DOHH2 (cell line): Measurements from ENCODE around the gene KCNG2.

Experiments
- H3F3A ChIP-seq: fragments of 200-600 bp; sonication (generic), shearing (Covaris generic); 2 replicates; pipeline ENCODE4 v1.6.0; 2016; ENCODE audit warnings: antibody characterized with exemption, mild to moderate bottlenecking; ENCODE audit not compliant: control insufficient read depth, insufficient read depth
- H3K27ac ChIP-seq: fragments of 200-600 bp; sonication (generic); 2 replicates; pipeline ENCODE4 v1.5.1; 2014; ENCODE audit warnings: low read depth, mild to moderate bottlenecking, low read length, moderate library complexity
- H3K27me3 ChIP-seq: fragments of 200-600 bp; sonication (generic); 2 replicates; pipeline ENCODE4 v1.6.1; 2014; ENCODE audit warnings: mild to moderate bottlenecking, low read length, mixed read lengths; ENCODE audit not compliant: control insufficient read depth
- H3K36me3 ChIP-seq: fragments of 200-600 bp; sonication (generic); 2 replicates; pipeline ENCODE4 v1.6.1; 2014; ENCODE audit warnings: mild to moderate bottlenecking, low read length, moderate library complexity, mixed read lengths; ENCODE audit not compliant: control insufficient read depth
- H3K4me1 ChIP-seq: fragments of 200-600 bp; sonication (generic); 2 replicates; pipeline ENCODE4 v1.6.1; 2014; ENCODE audit warnings: mild to moderate bottlenecking, low read length, mixed read lengths; ENCODE audit not compliant: control insufficient read depth
- H3K4me2 ChIP-seq: fragments of 200-600 bp; sonication (generic); 2 replicates; pipeline ENCODE4 v1.6.0; 2014; ENCODE audit warnings: mild to moderate bottlenecking, low read length, moderate library complexity
- H3K4me3 ChIP-seq: fragments of 200-600 bp; sonication (generic); 2 replicates; pipeline ENCODE4 v1.5.1; 2014; ENCODE audit warnings: mild to moderate bottlenecking, low read length, mixed read lengths
- H3K79me2 ChIP-seq: fragments of 200-600 bp; sonication (generic); 2 replicates; pipeline ENCODE4 v1.6.1; 2014; ENCODE audit warnings: mild to moderate bottlenecking, low read length, mixed read lengths; ENCODE audit not compliant: control insufficient read depth
- H3K9me2 ChIP-seq: fragments of 200-600 bp; sonication (generic); replicated peaks from 2 replicates; pipeline ENCODE4 v1.6.1; 2014; ENCODE audit warnings: mild to moderate bottlenecking, low read length, mixed read lengths; ENCODE audit not compliant: control insufficient read depth
- H3K9me3 ChIP-seq: fragments of 200-600 bp; sonication (generic); 2 replicates; pipeline ENCODE4 v1.6.1; 2014; ENCODE audit warnings: antibody characterized with exemption, low read length, mixed read lengths; ENCODE audit not compliant: control insufficient read depth, insufficient read depth
- H4K20me1 ChIP-seq: fragments of 200-600 bp; sonication (generic); 2 replicates; pipeline ENCODE4 v1.6.0; 2014; ENCODE audit warnings: low read depth, mild to moderate bottlenecking, antibody characterized with exemption, low read length, moderate library complexity; ENCODE audit not compliant: control insufficient read depth, insufficient read depth
- CTCF ChIP-seq: fragments of 200-600 bp; sonication (generic); IDR thresholded peaks from one replicate; pipeline ENCODE4 v1.5.1; 2014; ENCODE audit warnings: antibody characterized with exemption, mild to moderate bottlenecking, low read depth, low read length; ENCODE audit not compliant: poor library complexity, severe bottlenecking
- EZH2phosphoT487 ChIP-seq: fragments of 200-600 bp; sonication (generic); IDR thresholded peaks from 2 replicates; pipeline ENCODE4 v1.6.1; 2017; ENCODE audit warnings: borderline replicate concordance, mild to moderate bottlenecking, antibody characterized with exemption, low read length, moderate library complexity, mixed read lengths

KCNG2 gene

GRCh38 chr18:79935098-79935480 is 137.4 kb downstream of the KCNG2 start:
- Histone ChIP-seq H3K4me1 (no peaks in the 10 kb centered on the region), H3K79me2 (peaks cover 86% of the 10 kb centered on the region), H3K27me3 (no peaks in the 10 kb centered on the region), H3F3A (no peaks in the 10 kb centered on the region), H3K9me2 (no peaks in the 10 kb centered on the region), H3K9me3 (peaks cover 14% of the 10 kb centered on the region), H4K20me1 (peaks cover 5% of the 10 kb centered on the region; the same call in 1 of the 2 replicates), H3K4me2 (no peak overlapping the region), H3K4me3 (no peak overlapping the region), H3K27ac (no peak overlapping the region), H3K36me3 (peaks cover 66% of the 10 kb centered on the region)
- TF ChIP-seq EZH2phosphoT487 (no peak), CTCF (no peak)

GRCh38 chr18:79935499-79935898 is 137.8 kb downstream of the KCNG2 start:
- H3K36me3 ChIP-seq: peaks cover 66% of the 10 kb centered on the region
- no peak overlapping the region for H3K27ac ChIP-seq
- no peak overlapping the region for H3K4me3 ChIP-seq
- H3F3A ChIP-seq: no peaks in the 10 kb centered on the region
- no peak for TF ChIP-seq EZH2phosphoT487
- TF ChIP-seq CTCF: no peak
- no peak overlapping the region for H3K4me2 ChIP-seq
- no peaks in the 10 kb centered on the region for H3K27me3 ChIP-seq
- peaks cover 10% of the 10 kb centered on the region; the same call in 1 of the 2 replicates for H3K9me3 ChIP-seq
- no peaks in the 10 kb centered on the region for H3K9me2 ChIP-seq
- peaks cover 5% of the 10 kb centered on the region; the same call in 1 of the 2 replicates for H4K20me1 ChIP-seq
- H3K79me2 ChIP-seq: peaks cover 86% of the 10 kb centered on the region
- H3K4me1 ChIP-seq: no peaks in the 10 kb centered on the region

GRCh38 chr18:79935925-79936324 is 138.2 kb downstream of the KCNG2 start:
- Histone ChIP-seq H3K4me2 (no peak overlapping the region), H3K4me3 (no peak overlapping the region), H3K9me3 (peaks cover 10% of the 10 kb centered on the region; the same call in 1 of the 2 replicates), H3K27me3 (no peaks in the 10 kb centered on the region), H3K36me3 (peaks cover 68% of the 10 kb centered on the region), H3K4me1 (no peaks in the 10 kb centered on the region), H3K27ac (no peak overlapping the region), H3F3A (no peaks in the 10 kb centered on the region), H4K20me1 (peaks cover 5% of the 10 kb centered on the region), H3K9me2 (no peaks in the 10 kb centered on the region), H3K79me2 (peaks cover 90% of the 10 kb centered on the region)
- TF ChIP-seq EZH2phosphoT487: no peak
- TF ChIP-seq CTCF: no peak
